MM.1S (cell line): Measurements from ENCODE around the gene TRIP4.

Experiments
- DNase-seq: peaks from one replicate; pipeline ENCODE4 v3.0.0-alpha.2; 2015
- H2AFZ ChIP-seq: fragments of 300-600 bp; sonication (generic); 2 replicates; pipeline ENCODE4 v1.6.0; 2016; ENCODE audit warnings: antibody characterized with exemption, low read length
- H3F3A ChIP-seq: fragments of 300-600 bp; sonication (generic); 2 replicates; pipeline ENCODE4 v1.6.1; 2016; ENCODE audit warnings: mild to moderate bottlenecking, antibody characterized with exemption, low read length, moderate library complexity, mixed read lengths; ENCODE audit not compliant: insufficient read depth
- H3K27ac ChIP-seq: fragments of 300-600 bp; sonication (generic); 2 replicates; pipeline ENCODE4 v1.5.1; 2016; ENCODE audit warnings: mild to moderate bottlenecking, low read length
- H3K27me3 ChIP-seq: fragments of 300-600 bp; sonication (generic); replicated peaks from 2 replicates; pipeline ENCODE4 v1.6.0; 2016; ENCODE audit warnings: low read length; ENCODE audit not compliant: insufficient read depth
- H3K36me3 ChIP-seq: fragments of 300-600 bp; sonication (generic); replicated peaks from 2 replicates; pipeline ENCODE4 v1.6.1; 2016; ENCODE audit warnings: mild to moderate bottlenecking, low read length, mixed read lengths; ENCODE audit not compliant: insufficient read depth
- H3K4me1 ChIP-seq: fragments of 300-600 bp; sonication (generic); 2 replicates; pipeline ENCODE4 v1.6.1; 2016; ENCODE audit warnings: low read length, mixed read lengths
- H3K4me2 ChIP-seq: fragments of 300-600 bp; sonication (generic); 2 replicates; pipeline ENCODE4 v1.6.0; 2016; ENCODE audit warnings: low read depth, low read length
- H3K4me3 ChIP-seq: fragments of 300-600 bp; sonication (generic); 2 replicates; pipeline ENCODE4 v1.5.1; 2016; ENCODE audit warnings: low read length, mixed read lengths
- H3K79me2 ChIP-seq: fragments of 300-600 bp; sonication (generic); 2 replicates; pipeline ENCODE4 v1.6.1; 2016; ENCODE audit warnings: mixed run types, low read length, mixed read lengths
- H3K9ac ChIP-seq: fragments of 300-600 bp; sonication (generic); 2 replicates; pipeline ENCODE4 v1.6.1; 2016; ENCODE audit warnings: low read length, mixed read lengths
- H3K9me2 ChIP-seq: fragments of 300-600 bp; sonication (generic); replicated peaks from 2 replicates; pipeline ENCODE4 v1.6.1; 2016; ENCODE audit warnings: mild to moderate bottlenecking, low read length, mixed read lengths; ENCODE audit not compliant: insufficient read depth
- H3K9me3 ChIP-seq: fragments of 300-600 bp; sonication (generic); replicated peaks from 2 replicates; pipeline ENCODE4 v1.6.1; 2016; ENCODE audit warnings: mild to moderate bottlenecking, low read length, mixed read lengths; ENCODE audit not compliant: insufficient read depth
- H4K20me1 ChIP-seq: fragments of 300-600 bp; sonication (generic); 2 replicates; pipeline ENCODE4 v1.6.1; 2016; ENCODE audit warnings: mild to moderate bottlenecking, low read length, moderate library complexity, mixed read lengths; ENCODE audit not compliant: insufficient read depth
- EZH2 ChIP-seq: fragments of 300-600 bp; sonication (generic); optimal IDR thresholded peaks from 2 replicates; pipeline ENCODE3; 2017; ENCODE audit warnings: low read depth, mild to moderate bottlenecking, antibody characterized with exemption, low read length, mixed read lengths
- EZH2phosphoT487 ChIP-seq: fragments of 300-600 bp; sonication (generic); IDR thresholded peaks from 2 replicates; pipeline ENCODE4 v1.6.1; 2018; ENCODE audit warnings: antibody characterized with exemption, low read length
- TF ChIP-seq, protein P1 (sequence below): fragments of 300-600 bp; sonication (generic); IDR thresholded peaks from 2 replicates; pipeline ENCODE4 v1.5.1; 2016; ENCODE audit warnings: antibody characterized with exemption, low read length, mixed read lengths

Gene TRIP4

DNA sequence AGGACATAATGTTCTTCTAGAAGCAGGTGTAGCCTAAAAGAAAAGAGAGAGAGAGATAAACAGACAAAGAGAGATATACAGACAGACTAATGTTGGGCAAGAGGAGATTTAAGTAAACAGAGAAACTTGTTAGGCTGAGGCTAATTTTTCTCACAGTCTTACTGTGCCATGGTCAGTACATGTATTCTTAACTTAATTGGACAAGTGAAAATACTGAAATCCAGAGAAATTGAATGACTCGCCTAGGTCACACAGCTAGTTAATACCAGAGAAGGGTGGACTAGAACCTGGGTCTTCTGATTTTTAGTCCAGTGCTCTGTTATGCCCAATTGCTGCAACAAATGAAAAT, 66.0 kb downstream of the TRIP4 start:
- H3K4me3 ChIP-seq, result no peak overlapping the region
- H3K27ac ChIP-seq, result no peak overlapping the region
- no peaks in the 10 kb centered on the region for H3F3A ChIP-seq
- H3K4me2 ChIP-seq, result no peak overlapping the region
- H2AFZ ChIP-seq, result no peak overlapping the region
- no peaks in the 10 kb centered on the region for H3K36me3 ChIP-seq
- no peaks in the 10 kb centered on the region for H3K9me3 ChIP-seq
- no peaks in the 10 kb centered on the region for H4K20me1 ChIP-seq
- H3K9me2 ChIP-seq, result no peaks in the 10 kb centered on the region
- H3K4me1 ChIP-seq, result no peaks in the 10 kb centered on the region
- no peaks in the 10 kb centered on the region for H3K79me2 ChIP-seq
- no peaks in the 10 kb centered on the region for H3K27me3 ChIP-seq
- DNase-seq, result no peak
- TF ChIP-seq EZH2 (no peak), EZH2phosphoT487 (no peak)
- TF ChIP-seq, protein P1, sequence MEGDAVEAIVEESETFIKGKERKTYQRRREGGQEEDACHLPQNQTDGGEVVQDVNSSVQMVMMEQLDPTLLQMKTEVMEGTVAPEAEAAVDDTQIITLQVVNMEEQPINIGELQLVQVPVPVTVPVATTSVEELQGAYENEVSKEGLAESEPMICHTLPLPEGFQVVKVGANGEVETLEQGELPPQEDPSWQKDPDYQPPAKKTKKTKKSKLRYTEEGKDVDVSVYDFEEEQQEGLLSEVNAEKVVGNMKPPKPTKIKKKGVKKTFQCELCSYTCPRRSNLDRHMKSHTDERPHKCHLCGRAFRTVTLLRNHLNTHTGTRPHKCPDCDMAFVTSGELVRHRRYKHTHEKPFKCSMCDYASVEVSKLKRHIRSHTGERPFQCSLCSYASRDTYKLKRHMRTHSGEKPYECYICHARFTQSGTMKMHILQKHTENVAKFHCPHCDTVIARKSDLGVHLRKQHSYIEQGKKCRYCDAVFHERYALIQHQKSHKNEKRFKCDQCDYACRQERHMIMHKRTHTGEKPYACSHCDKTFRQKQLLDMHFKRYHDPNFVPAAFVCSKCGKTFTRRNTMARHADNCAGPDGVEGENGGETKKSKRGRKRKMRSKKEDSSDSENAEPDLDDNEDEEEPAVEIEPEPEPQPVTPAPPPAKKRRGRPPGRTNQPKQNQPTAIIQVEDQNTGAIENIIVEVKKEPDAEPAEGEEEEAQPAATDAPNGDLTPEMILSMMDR, result no peak
- H3K9ac ChIP-seq, result no peak overlapping the region

DNA sequence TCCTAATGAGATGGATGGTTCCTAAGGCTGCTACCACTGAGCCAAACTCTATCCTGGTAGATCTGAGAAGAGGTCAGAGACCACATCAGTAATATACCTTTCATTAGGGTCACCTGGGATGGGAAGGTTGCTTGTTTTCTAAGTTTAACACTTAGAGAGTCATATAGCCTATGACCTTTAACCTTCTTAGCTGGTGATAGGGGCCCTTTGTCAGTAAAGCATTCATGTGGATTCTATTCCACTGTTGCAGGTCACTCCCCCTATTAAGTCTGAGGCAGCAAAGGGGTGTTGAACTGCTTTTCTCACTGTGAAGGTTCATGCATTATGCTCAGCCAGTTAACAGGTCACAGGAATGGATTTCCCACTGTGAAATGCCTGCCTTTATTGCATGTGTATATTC, 66.6 kb downstream of the TRIP4 start:
- Histone ChIP-seq H3K27ac (no peak overlapping the region), H2AFZ (no peak overlapping the region), H3K4me2 (no peak overlapping the region), H3F3A (no peaks in the 10 kb centered on the region), H3K9me2 (no peaks in the 10 kb centered on the region), H3K79me2 (no peaks in the 10 kb centered on the region), H3K4me1 (no peaks in the 10 kb centered on the region), H4K20me1 (no peaks in the 10 kb centered on the region), H3K9ac (no peak overlapping the region), H3K27me3 (no peaks in the 10 kb centered on the region), H3K4me3 (no peak overlapping the region), H3K36me3 (no peaks in the 10 kb centered on the region), H3K9me3 (no peaks in the 10 kb centered on the region)
- no peak for DNase-seq
- TF ChIP-seq, protein P1, result no peak
- TF ChIP-seq EZH2phosphoT487, result no peak
- TF ChIP-seq EZH2, result no peak

DNA sequence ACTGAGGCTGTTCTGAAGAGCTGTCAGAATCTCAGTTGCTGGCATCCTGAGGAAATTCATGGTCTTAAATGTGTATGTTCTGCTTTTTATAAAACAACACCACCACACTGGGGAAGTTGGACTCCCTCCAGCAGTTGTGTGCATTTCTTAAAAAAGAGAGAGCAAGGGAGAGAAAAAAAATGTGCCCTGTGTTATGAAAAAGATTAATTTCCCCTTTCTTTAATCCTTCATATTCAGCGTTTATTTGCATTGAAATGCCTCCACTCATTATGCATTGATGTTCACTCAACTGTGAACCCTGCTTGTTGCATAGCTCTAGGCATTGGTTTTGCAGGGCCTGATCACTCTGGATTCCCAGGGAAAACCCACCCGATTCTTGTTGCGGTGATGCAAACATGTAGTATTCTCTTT, 68.3 kb downstream of the TRIP4 start:
- Histone ChIP-seq H3K27ac (no peak overlapping the region), H3K79me2 (no peaks in the 10 kb centered on the region), H3K36me3 (no peaks in the 10 kb centered on the region), H4K20me1 (no peaks in the 10 kb centered on the region), H3K9me2 (no peaks in the 10 kb centered on the region), H3K27me3 (no peaks in the 10 kb centered on the region), H2AFZ (no peak overlapping the region), H3K9me3 (no peaks in the 10 kb centered on the region), H3K9ac (no peak overlapping the region), H3K4me1 (0 out of 2 replicates have a peak, but pooled peaks cover 7% of the 10 kb centered on the region), H3K4me2 (no peak overlapping the region), H3K4me3 (no peak overlapping the region), H3F3A (no peaks in the 10 kb centered on the region)
- TF ChIP-seq, protein P1, result no peak
- TF ChIP-seq EZH2, result no peak
- no peak for TF ChIP-seq EZH2phosphoT487
- no peak for DNase-seq
